NCI-H748 (cell line): ENCODE data around the gene DCST1.

ENCODE experiments used
- DNase-seq: peaks from one replicate; lab custom pipeline; 2025; ENCODE audit not compliant: unreplicated experiment; lab: John Stamatoyannopoulos, UW

Gene DCST1

GRCh38 chr1:155001425-155001674 is 32.3 kb upstream of the DCST1 start:
- DNase-seq, result no peak

GRCh38 chr1:155001675-155002463 is 31.8 kb upstream of the DCST1 start:
- peak; percentile 99 for DNase-seq

GRCh38 chr1:155002464-155003226 is 31.0 kb upstream of the DCST1 start, which contains the start of gene ZBTB7B:
TSS of gene ZBTB7B (plus strand) at chr1:155002802. CDS start at chr1:155014661, 11,859 bp downstream.
- peak; percentile 65 for DNase-seq

- peak; percentile 55 for DNase-seq
These were observed 30.3 kb upstream of the DCST1 start for GRCh38 chr1:155003227-155003765.

GRCh38 chr1:155003766-155004351 is 29.8 kb upstream of the DCST1 start:
- DNase-seq, result peak; percentile 43

- DNase-seq, result no peak
These were observed 29.1 kb upstream of the DCST1 start for GRCh38 chr1:155004352-155005075.

- no peak for DNase-seq
These were observed 28.3 kb upstream of the DCST1 start for GRCh38 chr1:155005076-155006011.

- DNase-seq, result no peak
These were observed 27.0 kb upstream of the DCST1 start for GRCh38 chr1:155006601-155007101.

GRCh38 chr1:155007251-155007828 is 26.3 kb upstream of the DCST1 start:
- no peak for DNase-seq

GRCh38 chr1:155008015-155008941 is 25.3 kb upstream of the DCST1 start:
- DNase-seq, result no peak

GRCh38 chr1:155009221-155009711 is 24.4 kb upstream of the DCST1 start:
- DNase-seq, result no peak

GRCh38 chr1:155009742-155010141 is 23.9 kb upstream of the DCST1 start:
- DNase-seq, result no peak

GRCh38 chr1:155010211-155010918 is 23.3 kb upstream of the DCST1 start:
- no peak for DNase-seq

- no peak for DNase-seq
These were observed 22.6 kb upstream of the DCST1 start for GRCh38 chr1:155011004-155011416.

- DNase-seq, result no peak
These were observed 22.1 kb upstream of the DCST1 start for GRCh38 chr1:155011437-155012025.

GRCh38 chr1:155012026-155012546 is 21.5 kb upstream of the DCST1 start:
- DNase-seq, result peak; percentile 80
